Measurements from ENCODE around the gene TEDC1. TPM values are rescaled to one million over a fixed set of nuclear protein-coding genes. Genes with fewer than 3 reads are reported as not detected.

Gene TEDC1
- polyA plus RNA-seq, 4 donors: 6.4 to 13.5 (median 6.9) TPM

DNA sequence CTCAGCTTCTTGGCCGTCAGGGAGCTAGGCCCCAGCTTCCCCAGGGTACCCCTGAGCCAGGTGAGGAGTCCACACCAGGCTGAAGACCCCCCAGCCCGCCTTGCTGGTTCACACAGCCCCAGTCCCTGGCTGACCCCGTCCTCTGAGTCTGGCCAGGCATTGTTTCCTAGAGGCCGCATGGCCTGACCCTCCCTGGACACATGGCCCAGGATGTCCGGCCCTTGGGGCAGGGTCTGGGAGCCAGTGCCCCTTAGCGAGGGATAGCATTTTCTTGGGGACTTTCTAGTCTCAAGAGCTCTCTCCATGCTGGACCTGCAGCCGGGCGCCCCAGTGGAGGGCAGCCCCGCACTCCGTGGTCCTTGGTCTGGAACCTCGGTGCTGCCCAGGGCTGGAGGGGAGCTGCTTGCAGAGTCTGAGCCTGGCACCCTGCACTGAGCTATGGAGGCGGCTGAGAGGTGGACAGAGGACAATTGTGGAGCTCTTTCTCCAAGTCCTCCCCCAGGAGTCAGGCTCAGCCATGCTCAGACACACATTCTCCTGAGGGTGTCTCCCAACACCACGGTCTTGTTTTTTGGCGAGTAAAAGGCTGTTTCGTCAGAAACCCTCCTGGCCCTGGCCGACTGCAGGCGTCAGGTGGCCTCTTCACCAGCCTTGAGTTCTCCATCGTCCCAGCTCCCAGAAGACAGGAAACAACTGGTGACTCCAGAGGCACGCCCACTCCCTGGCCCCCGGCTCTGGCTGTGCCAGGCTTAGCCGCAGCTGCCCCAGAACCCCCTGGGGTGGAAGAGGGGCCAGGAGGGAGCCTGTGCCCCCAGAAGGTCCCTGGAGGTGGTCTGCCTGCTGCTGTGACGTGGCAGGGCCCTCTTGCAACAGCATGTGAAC, 34.1 kb upstream of the TEDC1 start:
- no peak for DNase-seq (ENCODE audit: low read depth in 4 of 4, low spot score in 3 of 4)

- DNase-seq (ENCODE audit: low read depth in 4 of 4, low spot score in 3 of 4): no peak
Observed at GRCh38 chr14:105458010-105458409, 33.0 kb upstream of the TEDC1 start.

DNA sequence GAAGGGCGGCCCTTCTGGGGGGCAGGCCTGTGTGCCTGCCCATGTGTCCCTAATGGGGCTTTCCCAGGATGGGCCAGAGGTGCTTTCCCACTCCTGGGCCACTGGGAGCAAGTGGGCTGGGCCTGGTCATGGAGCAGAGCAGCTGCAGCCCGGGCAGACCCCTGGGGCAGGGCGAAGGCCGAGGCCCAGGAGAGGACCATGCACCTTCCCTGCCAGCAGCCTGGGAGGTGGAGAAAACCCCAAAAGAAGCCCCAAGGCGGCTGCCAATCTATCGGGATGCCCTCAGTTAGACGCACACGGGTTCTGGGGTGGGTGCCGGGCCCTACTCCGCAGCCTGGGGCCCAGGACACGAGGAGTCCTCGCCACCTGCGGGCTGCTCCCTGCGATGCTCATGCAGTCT, 32.5 kb upstream of the TEDC1 start:
- DNase-seq (ENCODE audit: low read depth in 4 of 4, low spot score in 3 of 4): no peak

DNA sequence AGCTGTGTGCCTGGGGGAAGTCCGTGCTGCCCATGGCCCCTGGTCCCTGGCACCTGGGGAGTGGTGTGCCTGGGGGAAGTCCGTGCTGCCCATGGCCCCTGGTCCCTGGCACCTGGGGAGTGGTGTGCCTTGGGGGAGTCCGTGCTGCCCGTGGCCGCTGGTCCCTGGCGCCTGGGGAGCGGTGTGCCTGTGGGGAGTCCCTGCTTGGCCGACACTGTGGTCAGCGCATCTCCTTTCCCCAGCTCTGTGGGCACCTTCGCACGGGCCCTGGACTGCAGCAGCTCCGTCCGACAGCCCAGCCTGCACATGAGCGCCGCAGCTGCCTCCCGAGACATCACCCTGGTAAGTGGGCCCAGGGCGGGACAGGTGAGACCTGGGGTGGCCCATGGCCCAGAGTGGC, 30.9 kb upstream of the TEDC1 start:
- no peak for DNase-seq (ENCODE audit: low read depth in 4 of 4, low spot score in 3 of 4)

GRCh38 chr14:105460616-105461015, 30.4 kb upstream of the TEDC1 start:
- DNase-seq (ENCODE audit: low read depth in 4 of 4, low spot score in 3 of 4): no peak

GRCh38 chr14:105461903-105462302, 29.1 kb upstream of the TEDC1 start:
- DNase-seq (ENCODE audit: low read depth in 4 of 4, low spot score in 3 of 4): no peak

DNA sequence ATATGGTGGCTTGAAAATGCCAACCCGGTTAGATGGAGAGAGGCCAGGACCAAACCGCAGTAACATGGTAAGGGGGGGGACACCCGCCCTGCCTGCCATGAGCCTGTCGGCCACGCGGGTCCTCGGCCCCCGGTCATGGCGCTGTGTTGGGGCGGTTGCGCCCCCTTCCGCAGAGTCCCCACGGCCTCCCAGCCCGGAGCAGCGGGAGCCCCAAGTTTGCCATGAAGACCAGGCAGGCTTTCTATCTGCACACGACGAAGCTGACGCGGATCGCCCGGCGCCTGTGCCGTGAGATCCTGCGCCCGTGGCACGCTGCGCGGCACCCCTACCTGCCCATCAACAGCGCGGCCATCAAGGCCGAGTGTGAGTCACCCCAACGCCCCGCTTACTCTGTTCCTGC, 26.5 kb upstream of the TEDC1 start:
- DNase-seq (ENCODE audit: low read depth in 4 of 4, low spot score in 3 of 4): no peak

DNA sequence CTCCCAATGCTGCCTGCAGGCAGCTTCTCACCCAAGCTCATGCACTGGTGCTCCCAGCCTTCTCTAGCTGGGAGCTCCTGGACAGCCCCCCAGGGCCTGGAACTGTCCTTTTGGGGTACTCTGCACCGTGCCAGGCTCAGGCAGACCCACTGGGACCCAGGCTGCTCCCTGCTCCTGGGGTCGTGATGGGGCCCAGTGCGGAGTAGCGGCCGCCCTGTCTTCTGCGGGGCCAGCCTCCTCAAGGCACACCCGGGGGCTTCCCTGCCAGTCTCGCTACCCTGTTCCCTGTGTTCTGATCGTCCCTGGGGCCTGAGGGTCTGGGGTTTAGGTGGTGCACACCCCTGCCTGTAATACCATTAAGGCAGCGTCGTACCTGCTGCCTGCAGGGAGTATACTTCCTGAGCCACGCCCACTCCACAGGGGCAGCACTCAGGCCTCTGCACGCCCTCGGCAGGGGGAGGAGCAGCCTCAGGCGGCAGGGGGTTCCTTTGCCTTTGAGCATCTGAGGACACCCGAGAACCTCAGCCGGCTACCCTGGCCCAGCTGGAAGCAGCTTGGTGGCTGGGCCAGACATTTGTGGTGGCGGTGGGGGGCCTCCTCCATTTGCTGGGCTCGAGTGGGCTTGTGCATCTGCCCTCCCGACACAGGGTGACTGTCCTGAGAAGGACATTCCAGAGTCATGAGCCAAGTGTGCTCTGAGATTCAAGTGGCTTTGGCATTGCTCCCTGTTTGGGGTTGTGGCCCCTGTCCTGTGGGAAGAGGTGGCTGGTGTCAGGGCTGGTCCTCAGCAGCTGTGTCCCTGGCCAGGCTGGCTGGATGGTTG, 25.6 kb upstream of the TEDC1 start:
- no peak for DNase-seq (ENCODE audit: low read depth in 4 of 4, low spot score in 3 of 4)

DNA sequence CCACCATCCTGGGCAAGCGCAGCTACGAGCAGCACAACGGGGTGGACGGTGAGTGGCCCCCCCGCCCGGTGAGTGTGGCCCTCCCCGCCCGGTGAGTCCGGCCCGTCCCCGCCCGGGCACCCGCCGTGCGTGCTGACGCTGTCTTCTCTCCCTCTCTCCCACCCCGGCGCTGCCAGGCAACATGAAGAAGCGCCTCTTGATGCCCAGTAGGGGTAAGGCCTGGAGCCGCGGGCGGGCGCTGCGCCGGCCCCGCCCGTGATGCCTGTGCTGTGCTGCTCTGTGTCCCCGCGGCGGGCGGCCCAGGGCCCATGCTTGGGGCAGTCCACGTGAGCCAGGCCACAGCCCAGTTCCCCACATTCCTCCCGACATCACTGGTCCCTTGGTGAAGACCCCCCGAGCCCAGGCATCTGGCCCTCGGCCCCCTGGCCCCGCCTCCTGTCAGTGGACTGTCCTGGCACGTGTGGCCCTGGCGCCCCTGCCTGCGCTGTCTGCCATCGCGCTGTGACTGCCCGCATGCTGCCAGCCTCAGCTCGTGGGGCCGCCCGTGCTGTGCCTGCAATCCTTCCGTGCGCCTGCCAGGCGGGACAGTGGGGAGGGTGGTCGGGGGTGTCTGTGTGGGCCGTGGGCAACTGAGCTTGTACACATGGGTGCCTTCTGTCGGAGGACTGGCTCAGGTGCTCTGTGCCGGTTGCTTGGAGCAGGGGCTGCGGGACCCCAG, 24.4 kb upstream of the TEDC1 start:
- DNase-seq (ENCODE audit: low read depth in 4 of 4, low spot score in 3 of 4): no peak

DNA sequence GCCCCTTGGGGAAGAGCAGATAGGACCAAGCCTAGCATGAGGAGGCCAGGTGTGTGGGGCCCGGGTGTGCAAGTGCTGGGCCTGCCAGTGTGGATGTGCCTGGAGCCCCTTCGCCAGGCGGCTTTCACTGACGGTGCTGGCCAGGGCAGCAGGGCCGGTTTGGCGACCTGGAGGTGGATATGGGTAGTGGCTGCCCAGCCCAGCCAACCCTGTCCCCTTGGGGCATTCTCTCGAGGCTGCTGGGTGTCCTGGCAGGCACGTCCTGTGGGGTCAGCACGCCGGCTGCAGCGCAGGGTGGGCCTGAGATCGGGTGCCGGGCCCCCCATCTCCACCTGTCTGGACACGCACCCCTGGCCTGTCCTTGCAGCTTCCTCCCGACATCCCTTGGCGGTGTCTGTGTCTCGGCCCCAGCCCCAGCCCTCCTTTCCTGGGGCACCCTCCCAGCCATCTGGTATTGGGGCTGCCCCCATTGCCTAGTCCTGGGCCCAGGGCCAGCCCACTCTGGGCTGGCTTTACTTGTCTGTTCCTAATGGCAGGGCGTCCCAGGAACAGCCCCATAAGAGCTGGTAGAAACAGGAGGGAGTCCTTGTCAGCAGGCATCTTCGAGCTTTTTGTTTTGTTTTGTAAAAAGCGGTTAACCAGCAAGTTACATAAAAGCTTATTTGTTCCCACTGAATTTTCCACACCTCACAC, 23.7 kb upstream of the TEDC1 start:
- no peak for DNase-seq (ENCODE audit: low read depth in 4 of 4, low spot score in 3 of 4)

- no peak for DNase-seq (ENCODE audit: low read depth in 4 of 4, low spot score in 3 of 4)
Observed at GRCh38 chr14:105467942-105468471, 23.0 kb upstream of the TEDC1 start.

GRCh38 chr14:105468621-105469241, 22.3 kb upstream of the TEDC1 start:
- no peak for DNase-seq (ENCODE audit: low read depth in 4 of 4, low spot score in 3 of 4)

DNA sequence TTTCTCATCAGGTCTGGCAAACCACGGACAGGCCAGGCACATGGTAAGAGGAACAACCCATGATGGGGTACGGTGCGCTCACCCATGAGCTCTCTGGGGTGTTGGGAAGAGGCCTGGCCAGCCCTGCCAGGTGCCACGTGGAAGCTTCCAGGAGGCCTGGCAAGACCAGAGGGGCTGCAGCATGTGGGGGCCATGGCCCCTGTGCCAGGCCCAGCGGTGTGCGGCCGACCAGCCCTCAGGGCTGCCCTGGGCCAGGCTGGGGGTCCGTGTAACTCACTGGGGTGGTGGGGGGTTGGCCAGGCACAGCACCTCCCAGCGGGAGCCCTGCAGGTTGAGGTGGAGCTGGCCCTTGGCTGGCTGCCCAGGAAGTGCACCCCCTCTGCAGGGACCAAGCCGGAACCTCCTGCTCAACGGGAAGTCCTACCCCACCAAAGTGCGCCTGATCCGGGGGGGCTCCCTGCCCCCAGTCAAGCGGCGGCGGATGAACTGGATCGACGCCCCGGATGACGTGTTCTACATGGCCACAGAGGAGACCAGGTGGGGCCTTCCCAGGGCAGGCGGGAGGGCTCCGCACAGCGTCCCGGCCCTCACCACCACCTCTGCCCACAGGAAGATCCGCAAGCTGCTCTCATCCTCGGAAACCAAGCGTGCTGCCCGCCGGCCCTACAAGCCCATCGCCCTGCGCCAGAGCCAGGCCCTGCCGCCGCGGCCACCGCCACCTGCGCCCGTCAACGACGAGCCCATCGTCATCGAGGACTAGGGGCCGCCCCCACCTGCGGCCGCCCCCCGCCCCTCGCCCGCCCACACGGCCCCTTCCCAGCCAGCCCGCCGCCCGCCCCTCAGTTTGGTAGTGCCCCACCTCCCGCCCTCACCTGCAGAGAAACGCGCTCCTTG, 21.3 kb upstream of the TEDC1 start:
- no peak for DNase-seq (ENCODE audit: low read depth in 4 of 4, low spot score in 3 of 4)

GRCh38 chr14:105470350-105471296, 20.4 kb upstream of the TEDC1 start:
- no peak for DNase-seq (ENCODE audit: low read depth in 4 of 4, low spot score in 3 of 4)

- DNase-seq (ENCODE audit: low read depth in 4 of 4, low spot score in 3 of 4): no peak
Observed at GRCh38 chr14:105471297-105471821, 19.7 kb upstream of the TEDC1 start.

- no peak for DNase-seq (ENCODE audit: low read depth in 4 of 4, low spot score in 3 of 4)
Observed at GRCh38 chr14:105471823-105472485, 19.1 kb upstream of the TEDC1 start.

GRCh38 chr14:105472486-105472991, 18.5 kb upstream of the TEDC1 start:
- DNase-seq (ENCODE audit: low read depth in 4 of 4, low spot score in 3 of 4): no peak
